ENCODE results near the gene DAPK1. TPM values are rescaled to one million over a fixed set of nuclear protein-coding genes. Genes with fewer than 3 reads are reported as not detected.

DAPK1 gene
- total and polyA plus RNA-seq, 4 donors: 33.0 to 301 (median 94.1) TPM

DNA sequence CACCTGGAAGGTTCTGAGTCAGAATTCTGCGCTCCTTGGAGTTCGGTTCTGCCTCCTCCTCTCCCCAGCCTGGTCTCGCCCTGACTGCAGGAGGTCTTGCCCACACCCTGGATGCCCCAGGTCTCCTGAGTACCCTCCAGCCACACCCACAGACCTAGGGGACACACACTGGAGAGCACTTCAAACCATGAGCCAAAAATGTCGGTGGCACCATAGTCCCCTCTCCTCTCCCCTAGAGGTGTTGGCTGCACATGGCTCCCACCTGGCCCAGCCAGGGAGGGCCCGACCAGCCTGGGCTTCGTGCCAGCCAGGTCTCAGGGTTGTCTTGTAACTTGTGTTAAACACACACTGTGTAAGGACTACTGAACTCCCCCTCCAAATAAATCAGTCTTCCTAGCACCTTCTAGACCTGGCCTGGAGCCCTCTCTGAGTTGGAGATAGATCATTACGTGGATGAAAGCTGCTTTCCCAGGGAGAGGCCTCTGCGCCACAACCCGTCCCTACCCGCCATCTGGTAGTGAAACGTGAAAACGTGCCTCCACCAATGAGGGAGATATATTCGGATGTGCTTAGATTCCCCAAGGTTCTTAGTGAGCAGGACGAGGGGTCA is 178.3 kb downstream of the DAPK1 start:
- WGBS, 2 donors: 78 to 88% methylated on average over 14 of the region's 14 CpGs
- ATAC-seq (ENCODE audit: insufficient read depth, low FRiP score): peak; percentile 23
- Histone ChIP-seq H3K9ac (ENCODE audit: insufficient read depth in 1 of 2, low read length in 2 of 2) (no peak overlapping the region), H3K27me3 (ENCODE audit: control insufficient read depth in 3 of 3, insufficient read depth in 3 of 3, low read length in 2 of 3) (no peaks in the 10 kb centered on the region), H3K4me3 (no peak overlapping the region), H3K4me1 (ENCODE audit: control insufficient read depth in 5 of 5, insufficient read depth in 5 of 5, low read length in 5 of 5) (peaks cover 0 to 11% (median 0%) of the 10 kb centered on the region in 5 donors), H3K36me3 (ENCODE audit: control insufficient read depth in 4 of 4, insufficient read depth in 4 of 4, low read length in 4 of 4) (peaks cover 0 to 36% (median 16%) of the 10 kb centered on the region in 4 donors), H3K9me3 (ENCODE audit: control insufficient read depth in 4 of 4, insufficient read depth in 3 of 4, low read length in 3 of 4) (no peaks in the 10 kb centered on the region), H3K27ac (ENCODE audit: low read depth in 1 of 2, low read length in 1 of 2) (no peak overlapping the region)
- TF ChIP-seq, protein P1, sequence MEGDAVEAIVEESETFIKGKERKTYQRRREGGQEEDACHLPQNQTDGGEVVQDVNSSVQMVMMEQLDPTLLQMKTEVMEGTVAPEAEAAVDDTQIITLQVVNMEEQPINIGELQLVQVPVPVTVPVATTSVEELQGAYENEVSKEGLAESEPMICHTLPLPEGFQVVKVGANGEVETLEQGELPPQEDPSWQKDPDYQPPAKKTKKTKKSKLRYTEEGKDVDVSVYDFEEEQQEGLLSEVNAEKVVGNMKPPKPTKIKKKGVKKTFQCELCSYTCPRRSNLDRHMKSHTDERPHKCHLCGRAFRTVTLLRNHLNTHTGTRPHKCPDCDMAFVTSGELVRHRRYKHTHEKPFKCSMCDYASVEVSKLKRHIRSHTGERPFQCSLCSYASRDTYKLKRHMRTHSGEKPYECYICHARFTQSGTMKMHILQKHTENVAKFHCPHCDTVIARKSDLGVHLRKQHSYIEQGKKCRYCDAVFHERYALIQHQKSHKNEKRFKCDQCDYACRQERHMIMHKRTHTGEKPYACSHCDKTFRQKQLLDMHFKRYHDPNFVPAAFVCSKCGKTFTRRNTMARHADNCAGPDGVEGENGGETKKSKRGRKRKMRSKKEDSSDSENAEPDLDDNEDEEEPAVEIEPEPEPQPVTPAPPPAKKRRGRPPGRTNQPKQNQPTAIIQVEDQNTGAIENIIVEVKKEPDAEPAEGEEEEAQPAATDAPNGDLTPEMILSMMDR (IDR thresholded peaks at IDR 0.05; ENCODE audit: control extremely low read depth, extremely low read depth): no peak
- DNase-seq: peak in 2 of 3 donors; percentile 44 to 51

DNA sequence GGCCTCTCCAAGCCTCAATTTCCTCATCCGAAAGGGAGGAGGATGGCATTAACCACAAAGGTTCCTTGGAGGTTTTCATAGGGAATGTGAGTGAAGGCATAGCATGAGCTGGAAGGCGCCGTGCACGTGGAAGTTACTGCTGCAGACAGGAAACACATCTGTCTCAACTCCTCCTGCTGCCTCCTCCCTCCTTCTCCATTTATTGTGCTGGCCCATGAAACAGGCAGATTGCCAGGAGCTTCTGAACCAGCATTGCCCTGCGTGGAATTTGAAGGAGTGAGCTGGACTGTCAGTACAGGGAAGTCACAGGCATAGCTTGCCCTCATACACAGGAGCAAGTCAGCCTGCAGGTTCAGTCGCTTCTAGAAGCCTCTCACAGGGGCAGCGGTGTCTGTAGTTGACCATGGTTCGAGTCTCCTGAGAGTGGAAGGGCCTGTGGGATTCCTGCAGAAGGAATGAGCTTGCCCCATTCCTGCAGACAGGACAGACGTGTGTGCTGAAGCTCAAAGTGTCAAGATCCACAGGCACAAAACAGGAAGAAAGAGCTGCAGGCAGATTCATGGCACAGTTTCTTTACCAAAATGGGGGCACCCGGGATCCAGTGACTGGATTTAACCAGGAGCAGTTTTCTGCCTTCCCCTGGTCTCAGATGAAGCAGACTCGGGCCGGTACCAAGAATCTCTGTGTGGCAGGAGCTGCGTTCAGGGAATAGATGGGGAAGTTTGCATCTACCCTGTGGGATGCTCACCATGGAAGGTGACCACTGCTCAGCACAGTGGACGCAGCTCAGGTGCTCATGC is 179.5 kb downstream of the DAPK1 start:
- Histone ChIP-seq H3K4me3 (no peak overlapping the region), H3K9me3 (ENCODE audit: control insufficient read depth in 4 of 4, insufficient read depth in 3 of 4, low read length in 3 of 4) (no peaks in the 10 kb centered on the region), H3K4me1 (ENCODE audit: control insufficient read depth in 5 of 5, insufficient read depth in 5 of 5, low read length in 5 of 5) (peaks cover 0 to 11% (median 0%) of the 10 kb centered on the region in 5 donors), H3K36me3 (ENCODE audit: control insufficient read depth in 4 of 4, insufficient read depth in 4 of 4, low read length in 4 of 4) (peaks cover 0 to 40% (median 25%) of the 10 kb centered on the region in 4 donors), H3K9ac (ENCODE audit: insufficient read depth in 1 of 2, low read length in 2 of 2) (no peak overlapping the region), H3K27me3 (ENCODE audit: control insufficient read depth in 3 of 3, insufficient read depth in 3 of 3, low read length in 2 of 3) (no peaks in the 10 kb centered on the region), H3K27ac (ENCODE audit: low read depth in 1 of 2, low read length in 1 of 2) (no peak overlapping the region)
- TF ChIP-seq, protein P1 (IDR thresholded peaks at IDR 0.05; ENCODE audit: control extremely low read depth, extremely low read depth): no peak
- DNase-seq: peak in 1 of 3 donors; percentile 34
- ATAC-seq (ENCODE audit: insufficient read depth, low FRiP score): peak; percentile 31
- 55 to 67% methylated on average over 14 of the region's 14 CpGs for WGBS, 2 donors

DNA sequence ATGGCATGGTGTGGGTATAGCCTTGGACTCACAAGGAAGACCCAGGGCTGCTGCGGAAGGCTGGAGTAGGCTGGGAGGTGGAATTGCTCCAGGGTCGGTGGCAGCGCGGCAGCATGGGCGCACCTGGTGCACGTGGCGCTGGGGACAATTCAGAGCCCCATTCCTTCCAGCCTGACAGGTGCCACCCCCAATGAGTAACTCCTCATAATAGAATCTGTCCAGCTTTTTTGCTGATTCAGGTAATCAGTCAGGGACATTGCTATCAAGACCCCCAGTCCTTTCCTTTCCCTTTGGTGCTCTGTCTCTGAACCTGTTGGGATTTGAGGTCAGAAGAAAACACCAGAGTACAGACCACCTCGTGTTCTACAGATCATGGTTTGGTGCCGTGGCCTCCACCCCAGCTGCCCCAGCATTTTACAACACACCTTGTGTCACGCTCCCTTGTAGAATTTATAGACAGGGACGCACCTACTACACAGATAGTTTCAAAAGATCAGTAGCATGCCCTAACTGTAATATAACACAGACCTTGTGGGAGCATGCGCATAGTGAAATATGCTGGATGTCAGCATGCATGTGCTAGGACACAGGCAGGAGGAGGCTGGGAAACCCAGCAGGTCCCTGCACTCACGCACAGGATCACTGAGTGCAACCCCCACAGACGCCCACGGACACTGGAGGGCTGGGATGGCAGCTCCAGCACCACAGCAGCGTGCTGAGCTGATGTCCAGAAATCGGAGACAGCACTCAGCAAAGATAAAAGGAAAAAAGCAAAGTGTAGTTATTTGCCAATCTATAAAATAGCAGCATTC is 180.3 kb downstream of the DAPK1 start:
- no peaks in the 10 kb centered on the region for H3K27me3 ChIP-seq (ENCODE audit: control insufficient read depth in 3 of 3, insufficient read depth in 3 of 3, low read length in 2 of 3)
- peaks cover 0 to 46% (median 25%) of the 10 kb centered on the region in 4 donors for H3K36me3 ChIP-seq (ENCODE audit: control insufficient read depth in 4 of 4, insufficient read depth in 4 of 4, low read length in 4 of 4)
- H3K4me3 ChIP-seq: no peak overlapping the region
- 93% methylated on average over 17 of the region's 17 CpGs for WGBS, 2 donors
- TF ChIP-seq, protein P1 (IDR thresholded peaks at IDR 0.05; ENCODE audit: control extremely low read depth, extremely low read depth): no peak
- DNase-seq: no peak
- H3K9ac ChIP-seq (ENCODE audit: insufficient read depth in 1 of 2, low read length in 2 of 2): no peak overlapping the region
- H3K27ac ChIP-seq (ENCODE audit: low read depth in 1 of 2, low read length in 1 of 2): no peak overlapping the region
- H3K9me3 ChIP-seq (ENCODE audit: control insufficient read depth in 4 of 4, insufficient read depth in 3 of 4, low read length in 3 of 4): no peaks in the 10 kb centered on the region
- no peak for ATAC-seq (ENCODE audit: insufficient read depth, low FRiP score)
- peaks cover 0 to 11% (median 0%) of the 10 kb centered on the region in 5 donors for H3K4me1 ChIP-seq (ENCODE audit: control insufficient read depth in 5 of 5, insufficient read depth in 5 of 5, low read length in 5 of 5)

All from lung (tissue), 12 donors.